HUES64 (cell line): Measurements from ENCODE around the gene TMEM63C.

Experiments used
- H3K27ac ChIP-seq: 2 replicates; pipeline ENCODE4 v1.7.0; 2013; ENCODE audit warnings: low read depth, low read length, inconsistent platforms
- H3K27me3 ChIP-seq: 2 replicates; pipeline ENCODE4 v1.6.1; 2013; ENCODE audit warnings: mild to moderate bottlenecking, low read length; ENCODE audit not compliant: insufficient read depth
- H3K36me3 ChIP-seq: 2 replicates; pipeline ENCODE4 v1.6.1; 2013; ENCODE audit warnings: mild to moderate bottlenecking, low read length; ENCODE audit not compliant: insufficient read depth
- H3K4me1 ChIP-seq: 2 replicates; pipeline ENCODE4 v1.6.1; 2013; ENCODE audit warnings: mild to moderate bottlenecking, low read length, moderate library complexity; ENCODE audit not compliant: insufficient read depth
- H3K4me3 ChIP-seq: 2 replicates; pipeline ENCODE4 v1.5.1; 2013; ENCODE audit warnings: mild to moderate bottlenecking, low read length, moderate library complexity
- H3K9ac ChIP-seq: 2 replicates; pipeline ENCODE4 v1.6.1; 2013; ENCODE audit warnings: mild to moderate bottlenecking, low read depth, low read length
- H3K9me3 ChIP-seq: 2 replicates; pipeline ENCODE4 v1.6.1; 2013; ENCODE audit warnings: low read depth, low read length; ENCODE audit not compliant: insufficient read depth
- WGBS: fragments of 150-250, 120-280 bp; methylation state at CpG from one replicate; pipeline ENCODE4 v1.1.7; 2013; ENCODE audit warnings: missing lambda C conversion rate; 5-methylcytosine and 5-hydroxymethylcytosine counted together

The TMEM63C gene

DNA sequence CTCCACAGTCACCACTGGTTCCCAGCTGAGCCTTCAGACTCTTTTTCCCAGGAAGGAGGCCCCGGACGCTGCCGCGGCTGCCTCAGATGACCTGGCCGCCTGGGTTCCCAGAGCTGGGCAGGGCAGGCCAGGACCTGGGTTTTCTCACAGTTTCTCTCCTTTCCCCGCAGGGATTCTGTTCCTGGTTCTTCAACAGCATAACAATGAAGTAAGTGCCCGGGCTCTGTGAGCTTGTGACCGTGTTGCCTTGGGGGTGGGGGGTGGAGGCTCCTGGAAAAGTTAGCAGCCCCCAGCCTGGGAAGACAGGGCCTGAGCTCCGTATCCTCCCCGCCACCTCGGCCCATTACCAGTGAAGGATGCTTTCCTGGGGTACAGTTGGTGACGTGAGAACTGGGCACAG is 43.7 kb downstream of the TMEM63C start:
- no peak overlapping the region for H3K4me3 ChIP-seq
- no peaks in the 10 kb centered on the region for H3K36me3 ChIP-seq
- H3K27ac ChIP-seq = no peak overlapping the region
- H3K9me3 ChIP-seq = no peaks in the 10 kb centered on the region
- peaks cover 36% of the 10 kb centered on the region for H3K4me1 ChIP-seq
- 58% methylated on average over 12 of the region's 12 CpGs for WGBS
- H3K27me3 ChIP-seq = no peaks in the 10 kb centered on the region
- H3K9ac ChIP-seq = no peak overlapping the region

DNA sequence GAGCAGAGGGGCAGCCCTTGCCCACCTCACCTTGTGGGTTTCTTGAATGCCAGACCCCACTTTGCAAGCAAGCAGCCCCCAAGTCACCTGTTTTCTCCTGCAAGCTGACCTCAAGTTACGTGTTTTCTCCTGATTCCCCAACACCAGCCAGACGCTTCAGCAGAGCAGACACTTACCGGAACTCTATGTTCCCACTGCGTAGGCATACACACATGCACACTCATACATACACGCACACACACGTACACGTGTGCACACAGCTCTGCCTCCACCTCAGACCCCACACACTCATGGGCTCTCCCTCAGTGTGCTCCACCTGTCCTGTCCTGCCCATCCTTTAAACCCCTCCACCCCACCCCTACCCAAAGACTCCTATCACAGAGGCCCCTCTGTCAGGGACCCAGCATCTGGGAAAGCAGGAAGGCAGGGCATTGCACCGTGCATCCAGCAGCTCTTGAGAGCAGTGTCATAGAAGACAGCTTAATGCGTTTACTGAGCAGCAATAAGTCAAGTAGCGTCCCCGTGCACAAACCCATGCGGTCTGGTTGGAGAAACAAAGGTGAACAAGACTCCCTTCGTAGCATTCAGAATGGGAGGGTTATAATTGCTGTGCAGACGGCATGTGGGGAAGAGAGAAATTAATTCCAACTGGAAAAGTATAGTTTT is 44.4 kb downstream of the TMEM63C start:
- no peak overlapping the region for H3K9ac ChIP-seq
- no peak overlapping the region for H3K4me3 ChIP-seq
- WGBS = 87% methylated on average over 14 of the region's 14 CpGs
- no peak overlapping the region for H3K27ac ChIP-seq
- peaks cover 33% of the 10 kb centered on the region for H3K4me1 ChIP-seq
- H3K27me3 ChIP-seq = no peaks in the 10 kb centered on the region
- H3K9me3 ChIP-seq = no peaks in the 10 kb centered on the region
- H3K36me3 ChIP-seq = no peaks in the 10 kb centered on the region

DNA sequence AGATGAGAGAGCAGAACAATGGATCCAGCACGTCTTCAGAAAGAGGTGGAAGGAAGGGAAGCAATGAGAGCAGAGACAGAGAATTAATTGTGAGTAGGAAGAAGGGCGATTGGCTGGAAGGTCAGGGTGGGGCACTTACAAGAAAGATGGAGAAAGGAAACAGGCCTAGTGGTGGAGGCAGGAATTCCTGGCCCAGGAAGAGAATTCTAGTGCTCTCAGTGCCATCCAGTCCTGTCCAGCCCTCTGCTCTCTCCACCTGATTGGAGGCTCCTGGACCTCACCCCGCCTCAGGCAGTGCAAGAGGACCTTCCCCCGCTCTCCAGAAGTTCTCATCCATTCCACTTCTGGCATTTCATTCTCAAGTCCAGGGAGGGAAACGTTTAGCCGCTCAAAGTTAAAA is 46.5 kb downstream of the TMEM63C start:
- Histone ChIP-seq H3K4me1 (peaks cover 24% of the 10 kb centered on the region), H3K27ac (no peak overlapping the region), H3K9ac (no peak overlapping the region), H3K9me3 (no peaks in the 10 kb centered on the region), H3K27me3 (no peaks in the 10 kb centered on the region), H3K36me3 (no peaks in the 10 kb centered on the region), H3K4me3 (no peak overlapping the region)
- WGBS = 81% methylated on average over 6 of the region's 6 CpGs

DNA sequence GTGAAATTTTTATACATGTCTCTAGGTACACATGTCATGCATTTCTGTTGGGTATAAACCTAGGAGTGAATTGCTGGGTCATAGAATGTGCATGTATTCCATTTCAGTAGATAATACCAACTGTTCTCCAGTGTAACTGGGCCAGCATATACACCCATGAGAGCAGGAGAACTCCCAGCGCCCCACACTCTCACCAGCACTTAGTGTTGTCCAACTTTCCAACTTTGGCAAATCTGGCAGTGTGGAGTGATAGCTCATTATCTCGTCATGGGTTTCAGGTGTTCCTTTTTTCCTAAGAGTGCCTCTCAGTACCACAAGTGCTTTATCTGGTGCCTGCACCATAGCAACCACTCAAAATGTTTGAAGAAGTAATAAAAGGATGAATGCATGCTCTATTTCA is 49.3 kb downstream of the TMEM63C start:
- Histone ChIP-seq H3K27me3 (no peaks in the 10 kb centered on the region), H3K4me3 (no peak overlapping the region), H3K4me1 (no peaks in the 10 kb centered on the region), H3K36me3 (no peaks in the 10 kb centered on the region), H3K27ac (no peak overlapping the region), H3K9ac (no peak overlapping the region), H3K9me3 (no peaks in the 10 kb centered on the region)
- WGBS = 100% methylated on average over 2 of the region's 2 CpGs

DNA sequence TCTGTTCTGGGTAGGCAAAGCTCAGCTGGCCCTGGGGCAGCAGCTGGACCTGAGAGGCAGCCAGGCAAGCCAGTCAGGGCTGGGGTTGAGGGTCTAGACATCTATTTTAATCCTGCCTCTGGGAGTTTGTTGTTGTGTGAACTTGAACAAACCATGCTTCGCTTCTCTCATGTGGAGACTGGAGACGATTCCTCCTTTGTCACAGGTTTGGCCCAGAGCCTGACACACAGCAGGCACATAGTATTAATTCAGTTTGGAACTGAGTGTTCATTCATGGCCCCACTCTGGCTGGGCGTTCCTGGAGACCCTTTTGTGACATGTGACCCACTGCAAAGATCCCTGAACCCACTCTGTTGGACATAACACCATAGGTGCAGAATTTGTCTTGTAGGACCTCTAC is 50.1 kb downstream of the TMEM63C start:
- Histone ChIP-seq H3K4me3 (no peak overlapping the region), H3K9me3 (no peaks in the 10 kb centered on the region), H3K4me1 (no peaks in the 10 kb centered on the region), H3K9ac (no peak overlapping the region), H3K27ac (no peak overlapping the region), H3K36me3 (no peaks in the 10 kb centered on the region), H3K27me3 (no peaks in the 10 kb centered on the region)
- WGBS = 90% methylated on average over 3 of the region's 3 CpGs

DNA sequence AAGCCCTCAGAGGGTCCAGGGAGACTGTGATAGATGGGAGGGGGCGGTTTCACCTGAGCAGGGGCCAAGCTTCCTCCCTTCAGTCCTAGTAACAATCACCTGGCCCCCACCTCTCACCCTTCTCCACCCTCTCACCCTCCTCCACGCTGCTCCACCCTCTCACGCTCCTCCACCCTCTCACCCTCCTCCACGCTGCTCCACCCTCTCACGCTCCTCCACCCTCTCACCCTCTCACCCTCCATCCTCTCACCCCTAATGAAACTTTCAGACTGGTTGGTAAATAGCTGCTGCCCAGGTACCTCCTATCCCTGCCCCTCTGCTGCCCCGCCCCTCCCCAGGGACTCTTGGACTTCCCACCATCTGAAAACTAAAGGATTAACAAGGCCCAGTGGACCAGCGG is 55.2 kb downstream of the TMEM63C start:
- Histone ChIP-seq H3K36me3 (no peaks in the 10 kb centered on the region), H3K4me1 (no peaks in the 10 kb centered on the region), H3K9me3 (no peaks in the 10 kb centered on the region), H3K4me3 (no peak overlapping the region), H3K27ac (no peak overlapping the region), H3K9ac (no peak overlapping the region), H3K27me3 (no peaks in the 10 kb centered on the region)
- 67% methylated on average over 7 of the region's 7 CpGs for WGBS

DNA sequence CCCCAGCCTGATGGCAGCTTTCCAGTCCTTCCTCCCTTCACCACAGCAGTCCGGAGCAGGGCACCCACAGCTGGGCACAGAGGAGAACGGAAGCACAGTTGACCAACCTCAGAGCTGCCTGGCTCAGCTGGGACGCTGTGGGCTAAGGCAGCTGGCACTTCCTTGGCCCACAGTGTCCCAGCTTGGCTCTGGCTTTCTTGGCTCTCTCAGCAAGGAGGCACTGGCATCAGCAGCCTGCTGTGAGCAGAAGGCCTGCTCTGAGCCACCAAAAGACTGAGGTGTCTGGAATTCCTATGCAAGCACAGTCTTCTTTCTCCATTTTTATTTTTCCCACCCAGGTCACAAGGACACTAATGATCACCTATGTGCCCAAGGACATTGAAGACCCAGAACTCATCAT is 56.8 kb downstream of the TMEM63C start:
- H3K9ac ChIP-seq = no peak overlapping the region
- H3K4me1 ChIP-seq = no peaks in the 10 kb centered on the region
- 87% methylated on average over 3 of the region's 3 CpGs for WGBS
- no peak overlapping the region for H3K4me3 ChIP-seq
- H3K9me3 ChIP-seq = no peaks in the 10 kb centered on the region
- H3K27me3 ChIP-seq = no peaks in the 10 kb centered on the region
- no peaks in the 10 kb centered on the region for H3K36me3 ChIP-seq
- H3K27ac ChIP-seq = no peak overlapping the region

DNA sequence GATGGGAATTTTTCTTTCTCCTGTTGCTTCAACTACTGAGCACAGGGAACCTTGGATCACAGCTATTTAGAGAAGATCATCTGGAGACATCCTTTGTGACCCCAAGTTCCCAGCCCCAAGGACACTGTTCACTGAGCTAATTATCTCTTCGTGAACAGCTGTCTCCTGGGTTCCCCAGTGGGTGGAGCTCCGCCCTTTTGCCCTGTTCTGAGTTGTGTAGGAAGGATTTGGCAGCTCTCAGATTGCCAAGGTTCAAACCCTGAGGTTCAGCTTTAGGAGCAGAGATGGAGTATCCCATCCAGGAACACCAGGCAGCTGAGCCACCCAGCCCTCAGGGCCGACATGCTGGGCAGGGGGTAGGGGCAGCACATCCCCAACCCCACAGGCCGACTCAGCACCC is 57.4 kb downstream of the TMEM63C start:
- H3K4me3 ChIP-seq = no peak overlapping the region
- H3K27ac ChIP-seq = no peak overlapping the region
- no peaks in the 10 kb centered on the region for H3K4me1 ChIP-seq
- no peaks in the 10 kb centered on the region for H3K9me3 ChIP-seq
- H3K36me3 ChIP-seq = no peaks in the 10 kb centered on the region
- WGBS = 68% methylated on average over 4 of the region's 4 CpGs
- no peaks in the 10 kb centered on the region for H3K27me3 ChIP-seq
- H3K9ac ChIP-seq = no peak overlapping the region

DNA sequence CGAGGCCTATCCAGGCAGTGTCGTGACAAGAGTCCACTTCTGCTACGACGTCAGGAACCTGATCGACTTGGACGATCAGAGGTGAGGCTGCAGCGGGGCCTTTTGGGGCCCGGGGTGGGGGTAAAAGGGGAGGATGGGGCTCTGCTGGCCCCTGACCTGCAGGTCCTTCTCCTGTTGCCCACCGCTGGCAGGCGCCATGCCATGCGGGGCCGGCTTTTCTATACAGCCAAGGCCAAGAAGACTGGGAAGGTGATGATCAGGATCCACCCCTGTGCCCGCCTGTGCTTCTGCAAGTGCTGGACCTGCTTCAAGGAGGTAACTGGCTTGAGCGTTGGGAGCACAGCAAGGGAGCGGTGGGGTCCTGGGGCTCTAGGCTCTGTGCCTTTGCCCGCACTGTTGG is 57.8 kb downstream of the TMEM63C start:
- Histone ChIP-seq H3K9me3 (no peaks in the 10 kb centered on the region), H3K4me3 (no peak overlapping the region), H3K4me1 (no peaks in the 10 kb centered on the region), H3K27me3 (no peaks in the 10 kb centered on the region), H3K9ac (no peak overlapping the region), H3K27ac (no peak overlapping the region), H3K36me3 (no peaks in the 10 kb centered on the region)
- WGBS = 95% methylated on average over 16 of the region's 16 CpGs

DNA sequence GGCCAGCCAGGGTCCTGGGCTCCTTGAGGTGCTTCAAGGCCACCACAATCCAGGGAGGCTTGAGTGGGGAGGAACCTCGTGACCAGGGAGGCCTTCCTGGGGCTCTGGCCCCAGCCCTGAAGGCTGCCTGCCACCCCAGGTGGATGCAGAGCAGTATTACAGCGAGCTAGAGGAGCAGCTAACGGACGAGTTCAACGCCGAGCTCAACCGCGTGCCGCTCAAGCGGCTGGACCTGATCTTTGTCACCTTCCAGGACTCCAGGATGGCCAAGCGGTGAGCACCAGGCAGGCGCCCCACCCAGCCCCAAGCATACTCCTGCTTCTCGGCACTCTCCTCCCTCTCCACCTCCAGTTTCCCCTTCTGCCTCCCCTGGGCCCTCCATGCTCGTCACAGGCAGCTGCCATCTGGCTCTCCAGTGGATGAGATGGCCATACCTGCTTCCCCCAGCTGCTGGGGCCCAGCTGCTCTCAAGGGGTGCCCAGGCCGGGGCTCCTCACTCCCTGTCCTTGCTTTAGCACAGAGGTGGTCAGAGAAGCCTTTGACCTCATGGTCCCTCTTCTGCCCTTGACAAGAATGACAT is 58.8 kb downstream of the TMEM63C start:
- no peak overlapping the region for H3K9ac ChIP-seq
- 87% methylated on average over 15 of the region's 15 CpGs for WGBS
- H3K4me3 ChIP-seq = no peak overlapping the region
- no peaks in the 10 kb centered on the region for H3K36me3 ChIP-seq
- no peak overlapping the region for H3K27ac ChIP-seq
- no peaks in the 10 kb centered on the region for H3K9me3 ChIP-seq
- H3K27me3 ChIP-seq = no peaks in the 10 kb centered on the region
- H3K4me1 ChIP-seq = no peaks in the 10 kb centered on the region

DNA sequence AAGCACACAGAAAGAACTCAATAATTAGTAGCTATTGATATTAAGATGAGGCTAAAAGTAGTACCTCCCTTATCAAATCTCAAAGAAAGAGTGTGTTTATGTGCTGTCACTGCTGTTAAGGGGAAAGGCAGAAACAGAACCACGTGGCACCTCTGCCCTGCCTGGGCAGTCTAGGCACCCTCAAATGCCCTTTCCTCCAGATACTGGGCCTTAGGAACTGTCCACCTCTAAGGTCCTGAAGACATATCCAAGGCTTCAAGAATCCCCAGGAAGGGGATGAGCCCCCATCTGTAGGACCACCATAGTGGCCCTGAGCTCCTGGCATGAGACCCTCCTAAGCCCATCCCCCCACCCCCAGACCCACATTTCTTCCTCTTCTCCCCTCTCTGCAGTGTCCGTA is 60.4 kb downstream of the TMEM63C start:
- Histone ChIP-seq H3K36me3 (no peaks in the 10 kb centered on the region), H3K27me3 (no peaks in the 10 kb centered on the region), H3K4me1 (no peaks in the 10 kb centered on the region), H3K4me3 (no peak overlapping the region), H3K9ac (no peak overlapping the region), H3K27ac (no peak overlapping the region), H3K9me3 (no peaks in the 10 kb centered on the region)
- 68% methylated on average over 2 of the region's 2 CpGs for WGBS

DNA sequence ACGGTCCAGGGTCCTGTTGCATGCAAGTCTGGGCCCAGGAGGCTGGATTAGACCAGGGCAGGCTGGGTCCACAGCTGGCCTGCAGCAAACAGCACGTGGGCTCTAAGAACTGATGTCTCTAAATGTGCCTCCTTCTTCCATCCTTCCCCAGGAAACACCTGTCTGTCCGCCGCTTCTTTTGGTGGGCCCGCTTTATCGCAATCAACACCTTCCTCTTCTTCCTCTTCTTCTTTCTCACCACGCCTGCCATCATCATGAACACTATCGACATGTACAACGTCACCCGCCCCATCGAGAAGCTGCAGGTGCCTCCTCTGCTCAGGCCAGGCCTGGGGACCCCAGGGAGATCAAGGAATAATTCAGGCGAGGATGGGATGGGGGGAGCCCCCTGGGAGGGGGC is 61.2 kb downstream of the TMEM63C start:
- no peaks in the 10 kb centered on the region for H3K9me3 ChIP-seq
- H3K4me1 ChIP-seq = no peaks in the 10 kb centered on the region
- no peak overlapping the region for H3K9ac ChIP-seq
- no peak overlapping the region for H3K4me3 ChIP-seq
- no peaks in the 10 kb centered on the region for H3K27me3 ChIP-seq
- no peaks in the 10 kb centered on the region for H3K36me3 ChIP-seq
- H3K27ac ChIP-seq = no peak overlapping the region
- WGBS = 91% methylated on average over 12 of the region's 12 CpGs
